GM12874 (cell line): ENCODE data around the gene KIN.

Experiments
- TF ChIP-seq, protein P1 (sequence below): IDR thresholded peaks from 2 replicates; pipeline ENCODE4 v1.5.1; 2011; ENCODE audit warnings: low read depth, mild to moderate bottlenecking, control low read depth, low read length, moderate library complexity; ENCODE audit not compliant: insufficient read depth

The KIN gene

DNA sequence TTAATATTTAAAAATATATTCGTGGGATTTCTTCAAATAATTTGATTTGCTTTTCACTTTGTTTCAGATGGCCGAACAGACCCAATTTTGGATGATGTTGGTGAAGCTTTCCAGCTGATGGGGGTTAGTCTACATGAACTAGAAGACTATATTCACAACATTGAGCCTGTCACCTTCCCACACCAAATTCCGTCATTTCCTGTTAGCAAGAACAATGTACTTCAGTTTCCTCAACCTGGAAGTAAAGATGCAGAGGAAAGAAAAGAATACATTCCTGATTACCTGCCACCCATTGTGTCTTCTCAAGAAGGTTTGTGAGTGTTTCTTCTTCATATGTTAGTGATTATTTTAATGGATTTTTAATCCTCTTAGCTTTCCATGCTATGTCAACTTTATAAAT, 36.5 kb upstream of the KIN start:
- TF ChIP-seq, protein P1, sequence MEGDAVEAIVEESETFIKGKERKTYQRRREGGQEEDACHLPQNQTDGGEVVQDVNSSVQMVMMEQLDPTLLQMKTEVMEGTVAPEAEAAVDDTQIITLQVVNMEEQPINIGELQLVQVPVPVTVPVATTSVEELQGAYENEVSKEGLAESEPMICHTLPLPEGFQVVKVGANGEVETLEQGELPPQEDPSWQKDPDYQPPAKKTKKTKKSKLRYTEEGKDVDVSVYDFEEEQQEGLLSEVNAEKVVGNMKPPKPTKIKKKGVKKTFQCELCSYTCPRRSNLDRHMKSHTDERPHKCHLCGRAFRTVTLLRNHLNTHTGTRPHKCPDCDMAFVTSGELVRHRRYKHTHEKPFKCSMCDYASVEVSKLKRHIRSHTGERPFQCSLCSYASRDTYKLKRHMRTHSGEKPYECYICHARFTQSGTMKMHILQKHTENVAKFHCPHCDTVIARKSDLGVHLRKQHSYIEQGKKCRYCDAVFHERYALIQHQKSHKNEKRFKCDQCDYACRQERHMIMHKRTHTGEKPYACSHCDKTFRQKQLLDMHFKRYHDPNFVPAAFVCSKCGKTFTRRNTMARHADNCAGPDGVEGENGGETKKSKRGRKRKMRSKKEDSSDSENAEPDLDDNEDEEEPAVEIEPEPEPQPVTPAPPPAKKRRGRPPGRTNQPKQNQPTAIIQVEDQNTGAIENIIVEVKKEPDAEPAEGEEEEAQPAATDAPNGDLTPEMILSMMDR, result no peak

DNA sequence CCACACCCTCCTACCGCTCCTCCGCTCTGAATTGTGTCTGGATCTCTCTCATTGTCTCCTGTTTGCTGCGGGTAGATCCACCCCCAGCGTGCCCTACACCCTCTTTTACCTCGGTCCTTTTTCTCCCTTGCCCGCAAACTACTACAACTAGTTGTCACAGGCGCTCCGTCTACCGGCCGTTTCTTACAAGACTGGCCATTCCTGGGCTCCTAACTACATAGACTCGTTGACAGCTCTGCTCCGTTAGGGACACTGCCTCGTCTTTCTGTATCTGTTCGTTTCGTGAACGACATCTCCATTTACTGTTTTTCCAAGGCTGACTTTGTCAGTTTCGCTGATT, 31.3 kb upstream of the KIN start:
- TF ChIP-seq, protein P1, result 0 out of 2 replicates have a peak, but pooled peaks have one; percentile 24

DNA sequence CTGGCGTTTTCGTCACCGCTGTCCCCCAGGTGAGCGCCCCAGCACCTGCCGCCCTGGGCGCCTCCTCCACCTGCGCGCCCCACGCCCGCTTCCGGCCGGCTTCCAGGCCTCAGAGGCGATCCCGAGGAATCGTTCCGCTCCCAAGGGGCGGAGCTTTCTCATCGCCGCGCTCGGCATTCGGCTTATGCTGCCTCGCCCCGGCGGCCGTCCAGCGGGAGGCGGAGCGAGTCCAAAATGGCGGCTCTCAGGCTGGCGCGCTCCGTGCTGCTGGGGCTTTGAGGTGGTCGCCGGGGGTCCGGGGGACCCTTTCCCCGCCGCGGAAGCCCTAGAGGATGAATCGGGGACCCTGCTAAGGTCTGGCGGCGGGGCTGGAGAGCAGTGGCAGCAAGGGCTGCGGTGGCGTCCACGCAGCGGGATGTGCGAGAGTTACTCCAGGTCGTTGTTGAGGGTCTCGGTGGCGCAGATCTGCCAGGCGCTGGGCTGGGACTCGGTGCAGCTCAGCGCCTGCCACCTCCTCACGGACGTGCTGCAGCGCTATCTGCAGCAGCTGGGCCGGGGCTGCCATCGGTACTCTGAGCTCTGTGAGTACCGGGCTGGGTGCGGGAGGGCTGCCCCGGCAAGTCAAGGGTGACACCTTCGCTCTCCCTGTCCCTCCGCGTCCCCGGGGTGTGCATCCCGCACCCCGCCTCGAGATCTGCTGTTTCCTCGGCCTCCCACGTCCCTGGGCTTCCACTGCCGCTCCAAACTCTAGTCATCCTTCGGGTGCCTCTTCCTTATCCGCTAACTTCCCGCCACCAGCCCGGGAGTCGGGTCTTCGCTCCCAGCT, 30.7 kb upstream of the KIN start, which contains the start of gene TAF3:
TSS of gene TAF3 (plus strand) at position 211 of the 826 bp plus-strand sequence. CDS start at position 416, 205 bp downstream.
- TF ChIP-seq, protein P1, result no peak

DNA sequence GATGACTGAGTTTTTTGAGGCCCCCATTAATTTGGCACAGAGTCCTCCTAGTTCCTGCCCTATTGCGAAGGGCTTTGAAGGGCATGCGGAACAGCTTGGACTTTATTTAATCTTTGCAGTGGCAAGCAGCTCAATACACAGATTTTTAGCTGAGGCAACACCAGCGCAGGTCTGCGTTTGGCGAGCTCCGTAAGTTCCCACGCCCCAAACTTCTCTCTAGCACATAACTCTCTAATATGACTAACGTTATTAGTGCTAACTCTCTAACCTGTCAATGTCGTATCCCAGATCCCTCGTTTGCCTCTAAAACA, 30.1 kb upstream of the KIN start:
- TF ChIP-seq, protein P1, result no peak

DNA sequence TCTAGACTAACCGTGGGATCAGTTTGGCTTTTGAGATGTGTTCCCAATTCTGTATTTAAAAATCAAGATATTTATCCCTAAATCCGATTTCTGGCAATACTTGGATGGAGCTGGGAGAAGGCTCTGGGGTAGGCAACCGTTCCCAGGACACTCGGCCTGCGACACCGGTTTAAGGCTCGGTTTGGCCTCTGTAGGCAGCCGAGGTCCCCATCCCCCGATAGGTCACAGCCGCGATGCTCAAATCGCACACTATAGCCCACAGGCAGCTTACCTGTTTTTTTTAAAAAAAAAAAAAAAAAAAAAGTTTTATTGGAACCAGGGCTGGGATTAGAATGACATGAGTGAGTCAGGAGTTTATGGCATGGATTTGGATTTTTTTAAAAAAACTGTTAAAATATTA, 29.8 kb upstream of the KIN start:
- TF ChIP-seq, protein P1, result no peak

DNA sequence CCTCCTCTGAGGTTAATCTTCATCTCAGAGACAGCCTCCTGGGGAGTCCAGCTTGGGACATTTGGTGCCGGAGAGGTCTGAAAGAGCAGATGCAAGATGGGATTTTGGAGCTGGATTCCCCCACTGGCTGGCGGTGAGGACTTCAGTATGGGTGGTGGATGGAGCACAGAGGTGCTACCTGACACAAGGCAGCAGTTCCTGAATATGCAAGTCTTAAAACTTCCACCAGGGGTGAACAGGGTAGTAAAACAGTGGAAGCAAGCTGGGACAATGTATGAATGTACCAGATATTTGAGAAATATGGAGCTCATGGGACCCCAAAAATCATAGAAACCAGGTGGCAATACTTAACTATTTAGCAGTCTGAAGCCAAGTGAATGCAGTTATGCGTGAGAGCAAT, 25.7 kb upstream of the KIN start:
- TF ChIP-seq, protein P1, result peak; percentile 18; the same call in 1 of the 2 replicates

DNA sequence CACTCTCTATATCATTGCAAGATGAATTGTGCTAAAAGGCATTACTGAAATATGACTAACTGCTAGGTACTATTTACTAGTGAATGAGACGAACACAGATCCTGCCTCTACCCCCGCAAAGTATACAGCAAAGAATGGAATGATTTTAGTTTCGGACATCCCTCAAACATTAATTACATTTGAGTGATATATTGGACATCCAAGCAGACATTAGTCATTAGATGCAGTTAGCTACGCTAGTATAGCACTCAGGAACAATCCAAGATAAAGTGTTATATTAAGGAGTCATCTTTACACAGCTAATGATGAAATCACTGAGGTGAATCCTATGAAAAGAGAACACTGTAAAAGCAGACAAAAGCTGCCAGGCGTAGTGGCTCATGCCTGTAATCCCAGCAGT, 23.2 kb upstream of the KIN start:
- TF ChIP-seq, protein P1, result no peak

DNA sequence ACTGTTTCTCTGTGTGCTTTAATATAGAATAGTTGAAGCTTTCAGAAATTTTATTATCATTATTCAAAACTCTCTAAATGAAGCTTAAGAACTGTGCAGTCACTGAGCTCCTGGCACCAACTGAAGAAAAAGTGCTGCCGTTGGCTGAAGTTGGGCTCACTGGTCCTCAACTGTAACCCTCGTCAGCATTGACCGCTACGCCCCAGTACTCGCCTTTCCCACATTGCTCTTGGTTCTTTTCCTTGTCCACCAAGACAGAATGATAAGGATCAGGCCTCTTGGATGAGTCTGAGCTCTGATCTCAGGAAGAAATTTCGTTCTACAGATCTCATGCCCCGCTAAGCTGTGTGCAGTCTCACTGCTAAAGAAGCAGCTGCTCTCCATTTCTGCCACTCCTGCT, 22.6 kb upstream of the KIN start:
- TF ChIP-seq, protein P1, result no peak
